Osteocyte (in vitro differentiated cells): ENCODE measurements around the gene ETNPPL. TPM values are rescaled to one million over a fixed set of nuclear protein-coding genes. Genes with fewer than 3 reads are reported as not detected.

ENCODE experiments used
- DNase-seq: peaks from one replicate; pipeline ENCODE4 v3.0.0; 2021; ENCODE audit warnings: mixed read lengths; ENCODE audit not compliant: unreplicated experiment; ENCODE audit errors: extremely low spot score
- H3K27ac Mint-ChIP-seq: one replicate; pipeline ENCODE4 v1.8.0; 2021; ENCODE audit warnings: mild to moderate bottlenecking, mixed read lengths; ENCODE audit not compliant: unreplicated experiment
- H3K27me3 Mint-ChIP-seq: one replicate; pipeline ENCODE4 v1.8.0; 2021; ENCODE audit warnings: mixed read lengths; ENCODE audit not compliant: unreplicated experiment
- H3K36me3 Mint-ChIP-seq: one replicate; pipeline ENCODE4 v1.8.0; 2021; ENCODE audit warnings: mixed read lengths; ENCODE audit not compliant: unreplicated experiment
- H3K4me1 Mint-ChIP-seq: one replicate; pipeline ENCODE4 v1.8.0; 2021; ENCODE audit warnings: mixed read lengths; ENCODE audit not compliant: unreplicated experiment
- H3K4me3 Mint-ChIP-seq: one replicate; pipeline ENCODE4 v1.8.0; 2021; ENCODE audit warnings: mild to moderate bottlenecking, moderate library complexity, mixed read lengths; ENCODE audit not compliant: unreplicated experiment
- H3K9me3 Mint-ChIP-seq: one replicate; pipeline ENCODE4 v1.8.0; 2021; ENCODE audit warnings: mixed read lengths; ENCODE audit not compliant: unreplicated experiment
- total RNA-seq: library from RNA; stranded (reverse); gene quantifications from 2 replicates; pipeline ENCODE4 v1.2.1, GENCODE V29; 2021
- TF ChIP-seq, protein P1 (sequence below): fragments of 200-600 bp; sonication (generic); IDR thresholded peaks from 2 replicates; pipeline ENCODE4 v1.5.0; 2021; ENCODE audit warnings: antibody characterized with exemption, mild to moderate bottlenecking, moderate library complexity

Gene ETNPPL
- total RNA-seq, 1 donor from 2014 or later: not detected

DNA sequence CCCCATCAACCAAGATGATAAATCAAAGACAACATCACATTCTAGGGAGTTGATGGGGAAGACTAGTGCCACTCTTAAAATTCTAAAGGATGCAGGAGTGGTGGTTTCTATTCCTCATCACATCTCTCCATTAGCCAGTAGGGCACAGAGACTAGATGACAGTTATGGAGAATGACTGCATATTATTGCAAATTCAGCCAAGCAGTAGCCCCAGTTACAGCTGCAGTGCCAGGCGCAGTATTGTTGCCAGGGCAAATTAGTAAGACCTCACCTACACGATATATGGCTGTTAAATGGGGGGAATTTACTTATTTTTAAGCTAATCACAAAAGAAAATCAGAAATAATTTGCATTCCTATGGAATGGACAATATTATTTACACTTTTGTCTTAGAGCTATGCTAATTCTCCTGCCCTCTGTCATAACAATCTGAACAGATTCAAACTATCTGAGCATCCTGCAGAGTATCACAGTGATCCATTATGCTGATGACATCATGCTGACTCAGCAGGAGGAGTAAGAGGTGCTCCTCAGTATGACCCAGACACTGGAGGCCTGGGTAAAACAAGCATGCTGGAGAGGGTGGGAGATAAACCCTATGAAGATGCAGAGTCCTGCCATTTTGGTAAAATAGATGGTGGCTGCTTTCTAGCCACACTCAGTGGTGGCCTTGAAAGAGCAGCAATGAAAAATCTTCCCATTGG lies 24.7 kb downstream of the ETNPPL start:
- Mint-ChIP-seq H3K27me3 (peaks cover 27% of the 10 kb centered on the region), H3K27ac (no peak overlapping the region), H3K4me3 (no peak overlapping the region), H3K4me1 (no peaks in the 10 kb centered on the region), H3K36me3 (no peaks in the 10 kb centered on the region), H3K9me3 (no peaks in the 10 kb centered on the region)
- TF ChIP-seq, protein P1, sequence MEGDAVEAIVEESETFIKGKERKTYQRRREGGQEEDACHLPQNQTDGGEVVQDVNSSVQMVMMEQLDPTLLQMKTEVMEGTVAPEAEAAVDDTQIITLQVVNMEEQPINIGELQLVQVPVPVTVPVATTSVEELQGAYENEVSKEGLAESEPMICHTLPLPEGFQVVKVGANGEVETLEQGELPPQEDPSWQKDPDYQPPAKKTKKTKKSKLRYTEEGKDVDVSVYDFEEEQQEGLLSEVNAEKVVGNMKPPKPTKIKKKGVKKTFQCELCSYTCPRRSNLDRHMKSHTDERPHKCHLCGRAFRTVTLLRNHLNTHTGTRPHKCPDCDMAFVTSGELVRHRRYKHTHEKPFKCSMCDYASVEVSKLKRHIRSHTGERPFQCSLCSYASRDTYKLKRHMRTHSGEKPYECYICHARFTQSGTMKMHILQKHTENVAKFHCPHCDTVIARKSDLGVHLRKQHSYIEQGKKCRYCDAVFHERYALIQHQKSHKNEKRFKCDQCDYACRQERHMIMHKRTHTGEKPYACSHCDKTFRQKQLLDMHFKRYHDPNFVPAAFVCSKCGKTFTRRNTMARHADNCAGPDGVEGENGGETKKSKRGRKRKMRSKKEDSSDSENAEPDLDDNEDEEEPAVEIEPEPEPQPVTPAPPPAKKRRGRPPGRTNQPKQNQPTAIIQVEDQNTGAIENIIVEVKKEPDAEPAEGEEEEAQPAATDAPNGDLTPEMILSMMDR: no peak
- DNase-seq: no peak

DNA sequence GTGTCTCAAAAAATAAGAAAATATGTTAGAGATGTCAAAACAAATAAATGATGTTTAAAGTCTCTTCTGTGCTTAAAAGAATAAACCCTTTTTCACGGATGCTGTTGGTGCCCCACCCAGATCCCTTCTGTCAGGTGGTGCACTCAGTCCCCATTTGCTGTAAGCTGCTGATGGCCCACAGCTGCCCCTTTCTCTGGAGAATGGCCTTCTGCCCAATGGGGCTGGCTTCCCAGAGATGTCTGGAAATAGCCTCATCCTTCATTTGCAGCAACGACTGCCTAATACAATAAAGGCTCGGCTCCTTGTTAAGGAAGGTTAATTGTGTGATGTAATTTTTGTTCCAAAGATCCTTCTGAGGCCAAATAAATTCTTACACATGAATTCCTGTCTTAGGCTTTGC lies 31.8 kb downstream of the ETNPPL start:
- Mint-ChIP-seq H3K27me3 (peaks cover 8% of the 10 kb centered on the region), H3K9me3 (peaks cover 7% of the 10 kb centered on the region), H3K36me3 (no peaks in the 10 kb centered on the region), H3K4me1 (no peaks in the 10 kb centered on the region), H3K4me3 (no peak overlapping the region), H3K27ac (no peak overlapping the region)
- no peak for DNase-seq
- TF ChIP-seq, protein P1: no peak

DNA sequence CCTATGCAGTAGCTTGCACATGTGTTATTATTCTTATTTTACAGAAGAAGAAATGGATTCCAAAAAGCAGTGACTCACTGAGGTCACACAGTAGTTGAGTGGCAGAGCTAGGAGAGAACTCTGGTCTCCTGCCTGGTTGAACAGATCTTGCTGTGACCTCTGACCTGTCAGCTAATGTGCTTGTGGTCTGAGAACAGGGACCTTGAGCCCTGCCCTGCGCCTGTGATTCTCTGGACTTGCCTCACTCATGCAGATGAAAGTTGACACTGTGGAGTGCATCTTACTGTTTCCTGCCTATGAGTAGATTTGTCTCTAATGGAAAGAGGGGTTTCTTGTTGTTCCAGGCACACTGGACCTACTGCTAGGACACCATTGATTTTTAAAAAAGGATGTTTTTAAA lies 32.3 kb downstream of the ETNPPL start:
- Mint-ChIP-seq H3K9me3 (peaks cover 7% of the 10 kb centered on the region), H3K27me3 (peaks cover 8% of the 10 kb centered on the region), H3K4me3 (no peak overlapping the region), H3K36me3 (no peaks in the 10 kb centered on the region), H3K4me1 (no peaks in the 10 kb centered on the region), H3K27ac (no peak overlapping the region)
- TF ChIP-seq, protein P1: no peak
- no peak for DNase-seq

DNA sequence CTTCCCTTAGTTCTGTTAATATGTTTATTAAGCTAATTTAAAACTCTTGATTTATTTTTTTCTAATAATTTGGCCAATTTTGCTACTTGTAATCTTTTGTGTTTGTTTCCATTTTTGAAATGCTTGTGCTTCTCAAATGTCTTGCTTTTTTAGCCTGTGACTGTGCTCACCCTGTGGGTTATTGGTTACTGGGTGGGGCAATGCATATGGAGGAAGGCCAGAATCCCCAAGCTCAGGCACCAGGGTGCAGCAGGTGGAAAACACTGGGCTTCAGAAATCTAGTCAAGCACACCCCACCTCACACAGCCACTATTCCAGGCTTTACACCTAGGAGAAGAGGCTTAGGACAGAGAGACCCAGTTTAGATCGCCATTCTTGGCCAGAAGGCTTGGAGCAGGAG lies 33.1 kb downstream of the ETNPPL start:
- H3K27ac Mint-ChIP-seq: no peak overlapping the region
- H3K4me3 Mint-ChIP-seq: no peak overlapping the region
- TF ChIP-seq, protein P1: no peak
- H3K9me3 Mint-ChIP-seq: peaks cover 8% of the 10 kb centered on the region
- H3K27me3 Mint-ChIP-seq: peaks cover 8% of the 10 kb centered on the region
- no peaks in the 10 kb centered on the region for H3K4me1 Mint-ChIP-seq
- no peak for DNase-seq
- no peaks in the 10 kb centered on the region for H3K36me3 Mint-ChIP-seq

DNA sequence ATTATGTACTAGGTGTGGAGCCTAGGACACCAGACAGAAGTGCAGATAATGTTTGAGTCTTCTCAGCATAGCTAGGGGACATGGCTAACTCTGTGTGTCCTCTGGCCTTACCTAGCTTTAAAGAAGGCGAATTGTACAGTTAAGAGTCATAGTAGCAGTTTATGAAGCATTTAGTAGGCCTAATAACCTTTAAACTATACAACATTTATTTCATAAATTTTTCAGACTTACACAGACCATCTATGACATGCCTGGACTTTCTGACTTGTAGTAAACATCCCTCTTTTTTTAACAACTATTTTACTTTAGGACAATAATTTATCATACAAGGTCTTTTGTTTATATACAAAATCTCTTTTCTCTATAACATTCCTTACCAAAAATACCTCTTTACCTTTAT lies 37.4 kb downstream of the ETNPPL start:
- no peak overlapping the region for H3K4me3 Mint-ChIP-seq
- H3K27ac Mint-ChIP-seq: no peak overlapping the region
- H3K27me3 Mint-ChIP-seq: peaks cover 12% of the 10 kb centered on the region
- DNase-seq: no peak
- H3K36me3 Mint-ChIP-seq: peaks cover 2% of the 10 kb centered on the region
- H3K9me3 Mint-ChIP-seq: peaks cover 16% of the 10 kb centered on the region
- TF ChIP-seq, protein P1: no peak
- no peaks in the 10 kb centered on the region for H3K4me1 Mint-ChIP-seq
